ENCODE data around the gene SERTAD2. TPM values are rescaled to one million over a fixed set of nuclear protein-coding genes. Genes with fewer than 3 reads are reported as not detected.

SERTAD2 gene
- total and polyA plus RNA-seq, 2 of the 4 experiments (the other 2 are of a cell fraction) = 5.0 to 11.0 TPM

- H3K18ac ChIP-seq (ENCODE audit: low read depth, low read length) = no peak overlapping the region
- peaks cover 38 to 78% of the 10 kb centered on the region in 2 experiments for H3K79me1 ChIP-seq (ENCODE audit: low read depth in 1 of 2, low read length in 2 of 2)
- WGBS, 2 experiments (ENCODE audit: extremely low coverage in 2 of 2, insufficient read length in 1 of 2) = no CpG with 5 or more reads among the region's 4 CpGs
- no peak overlapping the region for H2BK5ac ChIP-seq (ENCODE audit: low read depth, low read length, poor library complexity, severe bottlenecking)
- no peak overlapping the region for H3K4me2 ChIP-seq (ENCODE audit: low read depth, low read length)
- H4K8ac ChIP-seq (ENCODE audit: low read depth in 2 of 2, low read length in 2 of 2) = no peak overlapping the region
- dilution Hi-C loops (cut with HindIII; ENCODE audit: low sequenced_read_pairs, unreplicated experiment) = no loop called here
- ATAC-seq (ENCODE audit: low read depth) = no peak
- intact Hi-C loops (cut with micrococcal nuclease) = no loop called here
- DNase-seq = no peak
- H3K9me3 ChIP-seq (ENCODE audit: control insufficient read depth, insufficient read depth, low read length) = no peaks in the 10 kb centered on the region
- no peak overlapping the region for H3K4me3 ChIP-seq (ENCODE audit: insufficient read depth, low read depth, low read length)
- no peak overlapping the region for H3K27ac ChIP-seq (ENCODE audit: insufficient read depth, low read length)
- H2AFZ ChIP-seq (replicated peaks; ENCODE audit: low read length, poor library complexity) = no peak overlapping the region
- peaks cover 12% of the 10 kb centered on the region for H3K36me3 ChIP-seq (ENCODE audit: control insufficient read depth, insufficient read depth, low read length)
- no peak overlapping the region for H3K23ac ChIP-seq (ENCODE audit: low read depth, low read length)
- H2BK15ac ChIP-seq (ENCODE audit: low read depth, low read length) = no peak overlapping the region
- H2BK20ac ChIP-seq (ENCODE audit: low read depth, low read length) = no peak overlapping the region
- H3K4ac ChIP-seq (ENCODE audit: low read depth, low read length) = no peak overlapping the region
- no peak overlapping the region for H3K14ac ChIP-seq (replicated peaks; ENCODE audit: low read depth, low read length)
- no peak overlapping the region for H2AK5ac ChIP-seq (ENCODE audit: low read depth, low read length)
- CTCF ChIA-PET = interaction anchor here (0.5 kb wide), 1 partner anchor 371 kb away, joined by 3 read pairs; no protein-coding TSS in a partner anchor
- H2BK120ac ChIP-seq (ENCODE audit: low read depth, low read length) = no peak overlapping the region
- POLR2A ChIA-PET (ENCODE audit: unreplicated experiment) = no interaction called here
- H4K20me1 ChIP-seq (ENCODE audit: insufficient read depth, low read length) = peaks cover 68% of the 10 kb centered on the region
- no peak for TF ChIP-seq NFE2L2 (IDR thresholded peaks at IDR 0.05; ENCODE audit: low read depth, low read length)
- no peak overlapping the region for H3K56ac ChIP-seq (ENCODE audit: extremely low read depth, insufficient read depth, low read length)
- H3K4me1 ChIP-seq (ENCODE audit: control insufficient read depth, insufficient read depth, low read length) = peaks cover 13% of the 10 kb centered on the region
- H3K9ac ChIP-seq (ENCODE audit: low read depth, low read length) = no peak overlapping the region
- BruUV-seq (replicated peaks) = no TSS peak
- H4K5ac ChIP-seq (ENCODE audit: low read depth, low read length) = no peak overlapping the region
- H3K27me3 ChIP-seq (ENCODE audit: control insufficient read depth, insufficient read depth, low read length) = no peaks in the 10 kb centered on the region
- no peak overlapping the region for H4K91ac ChIP-seq (ENCODE audit: insufficient read depth, low read depth, low read length)
- H3K9me1 ChIP-seq (ENCODE audit: insufficient read depth, low read length) = peaks cover 25% of the 10 kb centered on the region
- in situ Hi-C loops (cut with MboI; ENCODE audit: low sequenced_read_pairs) = no loop called here
- H2AK9ac ChIP-seq (replicated peaks; ENCODE audit: low read depth, low read length, poor library complexity) = no peak overlapping the region
Observed at GRCh38 chr2:64638502-64639120, 15.1 kb downstream of the SERTAD2 start.
